Measurements from ENCODE around the gene TBL2. TPM values are rescaled to one million over a fixed set of nuclear protein-coding genes. Genes with fewer than 3 reads are reported as not detected.
A peak's percentile ranks its signal among the peaks of the same experiment; 100 is the strongest.
"Not testable (repeated sequence)": the region's sequence is repeated elsewhere in the genome, so short reads cannot be mapped to it uniquely, and the experiment has no call there.

Gene TBL2
- total RNA-seq, 1 donor from 2014 or later, result 29.0 TPM

- peak in 1 of 2 donors; percentile 95 for DNase-seq (ENCODE audit: extremely low spot score in 2 of 2)
- Histone ChIP-seq H3K36me3 (peaks cover 0 to 15% of the 10 kb centered on the region in 2 donors), H3K9me3 (no peaks in the 10 kb centered on the region), H3K4me1 (peaks cover 24% of the 10 kb centered on the region), H3K27me3 (no peaks in the 10 kb centered on the region), H3K4me3 (peak overlapping the region; percentile 73 to 95), H3K27ac (peak overlapping the region; percentile 99)
- intact Hi-C loops (cut with DNase I), result loop anchor here (5.0 kb wide), 1 partner anchor 35 kb away; the partner anchor contains the start of gene BAZ1B
- TF ChIP-seq CTCF (IDR thresholded peaks at IDR 0.05) (no peak), POLR2A (IDR thresholded peaks at IDR 0.05) (no peak), POLR2AphosphoS5 (IDR thresholded peaks at IDR 0.05; ENCODE audit: insufficient read depth in 1 of 2, low read depth in 1 of 2) (peak in 1 of 2 donors; percentile 45)
Observed at GRCh38 chr7:73557108-73557396, 21.3 kb downstream of the TBL2 start.

GRCh38 chr7:73556208-73557107, 21.9 kb downstream of the TBL2 start:
- Histone ChIP-seq H3K4me3 (peak overlapping the region; percentile 73 to 95), H3K4me1 (peaks cover 24% of the 10 kb centered on the region), H3K27me3 (no peaks in the 10 kb centered on the region), H3K27ac (peak overlapping the region; percentile 99), H3K9me3 (no peaks in the 10 kb centered on the region), H3K36me3 (peaks cover 0 to 21% of the 10 kb centered on the region in 2 donors)
- TF ChIP-seq POLR2A (IDR thresholded peaks at IDR 0.05) (no peak), POLR2AphosphoS5 (IDR thresholded peaks at IDR 0.05; ENCODE audit: insufficient read depth in 1 of 2, low read depth in 1 of 2) (peak in 1 of 2 donors; percentile 72)
- no peak for DNase-seq (ENCODE audit: extremely low spot score in 2 of 2)
- intact Hi-C loops (cut with DNase I), result loop anchor here (5.0 kb wide), 1 partner anchor 34 kb away; the partner anchor contains the start of gene BAZ1B

GRCh38 chr7:73555411-73555982, 22.9 kb downstream of the TBL2 start:
- Histone ChIP-seq H3K27me3 (no peaks in the 10 kb centered on the region), H3K9me3 (no peaks in the 10 kb centered on the region), H3K27ac (peak overlapping the region; percentile 99), H3K36me3 (peaks cover 0 to 26% of the 10 kb centered on the region in 2 donors), H3K4me3 (peak overlapping the region; percentile 73 to 95), H3K4me1 (peaks cover 24% of the 10 kb centered on the region)
- TF ChIP-seq POLR2A (IDR thresholded peaks at IDR 0.05) (no peak), CTCF (IDR thresholded peaks at IDR 0.05) (no peak), POLR2AphosphoS5 (IDR thresholded peaks at IDR 0.05; ENCODE audit: insufficient read depth in 1 of 2, low read depth in 1 of 2) (no peak)
- no peak for DNase-seq (ENCODE audit: extremely low spot score in 2 of 2)
- intact Hi-C loops (cut with DNase I), result loop anchor here (5.0 kb wide), 1 partner anchor 33 kb away; the partner anchor contains the start of gene BAZ1B

GRCh38 chr7:73550093-73550492, 28.3 kb downstream of the TBL2 start:
- H3K9me3 ChIP-seq; H3K27me3 ChIP-seq; H3K27ac ChIP-seq; DNase-seq (ENCODE audit: extremely low spot score in 2 of 2); intact Hi-C loops (cut with DNase I); H3K4me3 ChIP-seq: not testable (repeated sequence)
- Histone ChIP-seq H3K4me1 (peaks cover 14% of the 10 kb centered on the region), H3K36me3 (peaks cover 0 to 36% of the 10 kb centered on the region in 2 donors)

GRCh38 chr7:73549176-73549575, 29.2 kb downstream of the TBL2 start:
- no peaks in the 10 kb centered on the region for H3K27me3 ChIP-seq
- peaks cover 0 to 36% of the 10 kb centered on the region in 2 donors for H3K36me3 ChIP-seq
- H3K4me1 ChIP-seq, result peaks cover 5% of the 10 kb centered on the region
- no peaks in the 10 kb centered on the region for H3K9me3 ChIP-seq
- DNase-seq (ENCODE audit: extremely low spot score in 2 of 2), result no peak
- no peak overlapping the region for H3K27ac ChIP-seq
- TF ChIP-seq CTCF (IDR thresholded peaks at IDR 0.05), result no peak
- TF ChIP-seq POLR2A (IDR thresholded peaks at IDR 0.05), result no peak
- no peak for TF ChIP-seq POLR2AphosphoS5 (IDR thresholded peaks at IDR 0.05; ENCODE audit: insufficient read depth in 1 of 2, low read depth in 1 of 2)
- no peak overlapping the region for H3K4me3 ChIP-seq
- intact Hi-C loops (cut with DNase I), result no loop called here
